SK-N-SH treated with all-trans-retinoic acid at 6 μM for 48 hours (cell line): ENCODE measurements around the gene LONP1.

Experiments
- ATAC-seq: fragments of 200-7000 bp; cut with Tn5 transposase; 3 replicates; pipeline ENCODE4 v1.9.1; 2020; ENCODE audit warnings: mild to moderate bottlenecking, moderate library complexity
- ARNTL ChIP-seq: fragments of 450-650 bp; formaldehyde crosslinking; IDR thresholded peaks from 2 replicates; pipeline ENCODE4 v1.5.0; 2020; ENCODE audit warnings: low read depth, mild to moderate bottlenecking, moderate library complexity, borderline replicate concordance
- BACH2 ChIP-seq: fragments of 250-450 bp; sonication (Bioruptor Pico); IDR thresholded peaks from 2 replicates; pipeline ENCODE4 v1.9.0; 2021; ENCODE audit warnings: mild to moderate bottlenecking, borderline replicate concordance
- CREB5 ChIP-seq: fragments of 250-450 bp; sonication (Bioruptor Pico); IDR thresholded peaks from 2 replicates; pipeline ENCODE4 v1.5.1; 2020; ENCODE audit warnings: low read depth, mild to moderate bottlenecking, moderate library complexity
- CSDC2 ChIP-seq: fragments of 250-450 bp; sonication (Bioruptor Pico); IDR thresholded peaks from 2 replicates; pipeline ENCODE4 v1.5.0; 2020; ENCODE audit warnings: mild to moderate bottlenecking, moderate library complexity
- CSRNP3 ChIP-seq: fragments of 250-450 bp; sonication (Bioruptor Pico); IDR thresholded peaks from 2 replicates; pipeline ENCODE4 v1.5.1; 2021; ENCODE audit warnings: mild to moderate bottlenecking, moderate library complexity
- ESRRG ChIP-seq: fragments of 250-450 bp; sonication (Bioruptor Pico); IDR thresholded peaks from 2 replicates; pipeline ENCODE4 v1.6.1; 2021; ENCODE audit warnings: mild to moderate bottlenecking
- GLIS3 ChIP-seq: fragments of 250-450 bp; sonication (Bioruptor Pico); IDR thresholded peaks from 2 replicates; pipeline ENCODE4 v1.5.0; 2020; ENCODE audit warnings: mild to moderate bottlenecking, moderate library complexity
- OSR1 ChIP-seq: fragments of 250-450 bp; sonication (Bioruptor Pico); IDR thresholded peaks from 2 replicates; pipeline ENCODE4 v1.8.0; 2022; ENCODE audit warnings: moderate library complexity, mild to moderate bottlenecking, inconsistent platforms
- PATZ1 ChIP-seq: fragments of 250-450 bp; sonication (Bioruptor Pico); IDR thresholded peaks from 2 replicates; pipeline ENCODE4 v1.8.0; 2020; ENCODE audit warnings: mild to moderate bottlenecking, moderate library complexity, borderline replicate concordance
- POU6F1 ChIP-seq: fragments of 250-450 bp; sonication (Bioruptor Pico); IDR thresholded peaks from 2 replicates; pipeline ENCODE4 v1.8.0; 2021; ENCODE audit warnings: low read depth, mild to moderate bottlenecking, moderate library complexity, borderline replicate concordance
- PPARA ChIP-seq: fragments of 250-450 bp; sonication (Bioruptor Pico); IDR thresholded peaks from 2 replicates; pipeline ENCODE4 v1.5.0; 2020; ENCODE audit warnings: mild to moderate bottlenecking, borderline replicate concordance
- RARB ChIP-seq: fragments of 250-450 bp; sonication (Bioruptor Pico); IDR thresholded peaks from 2 replicates; pipeline ENCODE4 v1.8.0; 2021; ENCODE audit warnings: mild to moderate bottlenecking, moderate library complexity
- SNAI2 ChIP-seq: fragments of 250-450 bp; sonication (Bioruptor Pico); IDR thresholded peaks from 2 replicates; pipeline ENCODE4 v1.5.0; 2020; ENCODE audit warnings: mild to moderate bottlenecking, moderate library complexity
- TCF4 ChIP-seq: fragments of 250-450 bp; sonication (Bioruptor Pico); IDR thresholded peaks from 2 replicates; pipeline ENCODE4 v1.8.0; 2021; ENCODE audit warnings: mild to moderate bottlenecking, moderate library complexity, borderline replicate concordance
- TOX ChIP-seq: fragments of 250-450 bp; sonication (Bioruptor Pico); IDR thresholded peaks from 2 replicates; pipeline ENCODE4 v1.8.0; 2021; ENCODE audit warnings: mild to moderate bottlenecking, moderate library complexity, borderline replicate concordance
- TSHZ2 ChIP-seq: fragments of 250-450 bp; sonication (Bioruptor Pico); IDR thresholded peaks from 2 replicates; pipeline ENCODE4 v1.5.0; 2020; ENCODE audit warnings: mild to moderate bottlenecking, moderate library complexity
- ZFP3 ChIP-seq: fragments of 250-450 bp; sonication (Bioruptor Pico); IDR thresholded peaks from 2 replicates; pipeline ENCODE4 v1.5.0; 2020; ENCODE audit warnings: mild to moderate bottlenecking, moderate library complexity
- ZFP30 ChIP-seq: fragments of 450-650 bp; formaldehyde crosslinking; IDR thresholded peaks from 2 replicates; pipeline ENCODE4 v1.5.0; 2022; ENCODE audit warnings: mild to moderate bottlenecking, moderate library complexity
- ZNF565 ChIP-seq: fragments of 450-650 bp; formaldehyde crosslinking; conservative IDR thresholded peaks from 2 replicates; pipeline ENCODE4 v1.5.0; 2020; ENCODE audit warnings: low read depth, mild to moderate bottlenecking, moderate library complexity
- ZNF70 ChIP-seq: fragments of 450-650 bp; formaldehyde crosslinking; IDR thresholded peaks from 2 replicates; pipeline ENCODE4 v1.5.0; 2020; ENCODE audit warnings: mild to moderate bottlenecking, moderate library complexity
- ZNF8 ChIP-seq: fragments of 450-650 bp; formaldehyde crosslinking; IDR thresholded peaks from 2 replicates; pipeline ENCODE4 v1.5.0; 2020; ENCODE audit warnings: mild to moderate bottlenecking, moderate library complexity

The LONP1 gene

GRCh38 chr19:5753743-5754142 lies 33.8 kb upstream of the LONP1 start:
- ATAC-seq, result no peak
- TF ChIP-seq TCF4 (CRISPR knock-in tag), result no peak
- TF ChIP-seq TOX, result no peak
- TF ChIP-seq CREB5 (CRISPR knock-in tag), result no peak
- TF ChIP-seq ZNF565 (CRISPR knock-in tag), result no peak
- TF ChIP-seq TSHZ2, result no peak
- TF ChIP-seq CSRNP3, result no peak
- no peak for TF ChIP-seq ZNF8 (CRISPR knock-in tag)
- TF ChIP-seq BACH2 (CRISPR knock-in tag), result no peak
- no peak for TF ChIP-seq RARB (CRISPR knock-in tag)
- TF ChIP-seq PATZ1, result no peak
- no peak for TF ChIP-seq GLIS3 (CRISPR knock-in tag)
- TF ChIP-seq OSR1 (CRISPR knock-in tag), result no peak
- TF ChIP-seq ZFP30 (CRISPR knock-in tag), result no peak
- TF ChIP-seq ESRRG (CRISPR knock-in tag), result no peak
- TF ChIP-seq ZNF70 (CRISPR knock-in tag), result no peak
- no peak for TF ChIP-seq ARNTL (CRISPR knock-in tag)
- TF ChIP-seq SNAI2 (CRISPR knock-in tag), result no peak
- no peak for TF ChIP-seq ZFP3
- TF ChIP-seq CSDC2 (CRISPR knock-in tag), result no peak

- TF ChIP-seq ZNF70 (CRISPR knock-in tag) (no peak), BACH2 (CRISPR knock-in tag) (no peak), GLIS3 (CRISPR knock-in tag) (no peak), RARB (CRISPR knock-in tag) (no peak), PPARA (CRISPR knock-in tag) (no peak), CREB5 (CRISPR knock-in tag) (no peak), PATZ1 (no peak), POU6F1 (CRISPR knock-in tag) (no peak), ZNF565 (CRISPR knock-in tag) (no peak), ESRRG (CRISPR knock-in tag) (no peak), SNAI2 (CRISPR knock-in tag) (no peak), ZFP3 (no peak), ZFP30 (CRISPR knock-in tag) (no peak), TSHZ2 (no peak), ZNF8 (CRISPR knock-in tag) (no peak), TCF4 (CRISPR knock-in tag) (no peak), CSDC2 (CRISPR knock-in tag) (no peak)
- no peak for ATAC-seq
Observed at GRCh38 chr19:5751709-5752108, 31.8 kb upstream of the LONP1 start.
